UCSD-AML1 (cell line): ENCODE data around the gene PCDHGC3.
"Not testable (repeated sequence)": the region's sequence is repeated elsewhere in the genome, so short reads cannot be mapped to it uniquely, and the experiment has no call there.

ENCODE experiments used
- DNase-seq: peaks from one replicate; lab custom pipeline; 2025; ENCODE audit not compliant: unreplicated experiment; lab: John Stamatoyannopoulos, UW

PCDHGC3 gene

GRCh38 chr5:141475625-141476131 lies at the start of gene PCDHGC3:
PCDHGC3 (plus strand) TSS chr5:141475966; CDS start chr5:141476117, 151 bp downstream.
- DNase-seq: peak; percentile 81

- no peak for DNase-seq
Observed at GRCh38 chr5:141427783-141428426, 47.9 kb upstream of the PCDHGC3 start.

- peak; percentile 64 for DNase-seq
Observed at GRCh38 chr5:141430332-141431113, 45.2 kb upstream of the PCDHGC3 start, which contains the start of gene PCDHGA12. PCDHGA12 (plus strand) TSS chr5:141430507; CDS start chr5:141430760, 253 bp downstream.

GRCh38 chr5:141431286-141431685 lies 44.5 kb upstream of the PCDHGC3 start:
- DNase-seq: no peak

GRCh38 chr5:141432308-141432707 lies 43.5 kb upstream of the PCDHGC3 start:
- not testable (repeated sequence) for DNase-seq

- not testable (repeated sequence) for DNase-seq
Observed at GRCh38 chr5:141432726-141433125, 43.0 kb upstream of the PCDHGC3 start.

- DNase-seq: no peak
Observed at GRCh38 chr5:141434006-141434405, 41.8 kb upstream of the PCDHGC3 start.

GRCh38 chr5:141437221-141437620 lies 38.5 kb upstream of the PCDHGC3 start:
- no peak for DNase-seq

GRCh38 chr5:141439411-141440141 lies 36.2 kb upstream of the PCDHGC3 start:
- DNase-seq: no peak

- no peak for DNase-seq
Observed at GRCh38 chr5:141440341-141440740, 35.4 kb upstream of the PCDHGC3 start.

- no peak for DNase-seq
Observed at GRCh38 chr5:141441571-141442170, 34.1 kb upstream of the PCDHGC3 start.

- DNase-seq: no peak
Observed at GRCh38 chr5:141465351-141465750, 10.4 kb upstream of the PCDHGC3 start.

- peak; percentile 60 for DNase-seq
Observed at GRCh38 chr5:141476132-141476911, 556 bp downstream of the PCDHGC3 start.

GRCh38 chr5:141477044-141477575 lies 1.3 kb downstream of the PCDHGC3 start:
- DNase-seq: no peak

- DNase-seq: no peak
Observed at GRCh38 chr5:141477815-141478214, 2.0 kb downstream of the PCDHGC3 start.

GRCh38 chr5:141478321-141478945 lies 2.7 kb downstream of the PCDHGC3 start:
- DNase-seq: no peak

GRCh38 chr5:141479776-141480175 lies 4.0 kb downstream of the PCDHGC3 start:
- DNase-seq: no peak

GRCh38 chr5:141483902-141484301 lies 8.1 kb downstream of the PCDHGC3 start:
- DNase-seq: no peak

GRCh38 chr5:141484310-141484640 lies 8.5 kb downstream of the PCDHGC3 start:
- DNase-seq: no peak
